Spleen (tissue), 3 donors: ENCODE results near the gene JCAD.

Experiments
- POLR2A ChIP-seq, 3 donors: fragments of 450-650 bp; IDR thresholded peaks; one replicate each; pipeline ENCODE4 v1.5.1; 2017; ENCODE audit warnings: antibody characterized with exemption in 3 of 3, mild to moderate bottlenecking in 1 of 3
- POLR2AphosphoS5 ChIP-seq, 3 donors: sonication (generic); formaldehyde crosslinking; IDR thresholded peaks; one replicate each; pipeline ENCODE4 v1.5.1; 2017; ENCODE audit warnings: antibody characterized with exemption in 3 of 3

DNA sequence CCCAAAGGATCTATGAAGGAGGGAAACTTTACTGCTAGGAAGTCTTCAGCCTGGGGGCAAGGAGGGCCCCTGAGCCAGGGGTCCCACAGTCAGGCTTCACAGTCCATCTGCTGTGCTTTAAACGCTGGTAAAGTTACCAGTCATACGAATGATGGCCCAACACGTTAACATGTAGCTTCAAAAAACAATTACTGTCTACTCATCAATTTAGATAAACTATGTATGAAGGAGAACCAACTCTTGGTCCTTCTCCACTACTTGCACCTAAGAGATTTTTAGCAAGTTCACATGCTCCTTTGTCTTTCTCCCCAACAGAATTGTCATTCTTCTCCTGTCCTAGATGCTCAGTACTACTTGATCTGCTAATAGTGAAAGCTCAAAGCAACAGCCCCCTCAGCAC, 16.6 kb downstream of the JCAD start:
- TF ChIP-seq POLR2A (IDR thresholded peaks at IDR 0.05) (no peak), POLR2AphosphoS5 (IDR thresholded peaks at IDR 0.05) (no peak)
